GM12874 (cell line): ENCODE results near the gene ARSB.

Source experiments
- TF ChIP-seq, protein P1 (sequence below): IDR thresholded peaks from 2 replicates; pipeline ENCODE4 v1.5.1; 2011; ENCODE audit warnings: low read depth, mild to moderate bottlenecking, control low read depth, low read length, moderate library complexity; ENCODE audit not compliant: insufficient read depth

The ARSB gene

DNA sequence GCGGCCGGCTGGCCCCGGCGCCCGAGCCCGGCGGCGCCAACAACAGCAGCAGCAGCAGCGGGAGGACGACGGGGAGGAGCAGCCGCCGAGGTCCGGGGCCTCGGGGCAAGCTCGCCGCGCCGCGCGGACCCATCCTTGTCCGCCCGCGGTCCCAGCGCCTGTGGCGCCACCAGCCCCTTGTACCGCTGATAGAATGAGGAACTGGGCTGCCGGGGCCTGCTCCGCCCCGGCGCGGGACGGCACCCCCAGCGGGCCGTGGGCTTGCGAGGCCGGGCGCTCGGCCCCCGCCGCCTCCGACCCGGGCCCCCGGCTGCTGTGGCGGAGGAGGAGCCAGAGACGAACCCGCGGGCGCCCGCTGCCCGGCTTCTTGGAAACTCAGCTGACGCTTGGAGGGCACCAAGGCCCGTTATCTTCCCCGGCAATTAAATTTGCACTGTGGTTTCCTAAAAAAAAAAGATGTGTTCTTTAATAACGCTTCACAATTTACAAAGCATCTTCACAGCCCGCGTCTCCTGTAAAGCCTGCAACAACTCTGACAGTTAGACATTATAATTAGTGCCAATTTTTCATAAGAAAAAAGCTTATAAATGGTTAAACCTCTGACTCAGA, at the start of gene ARSB:
TSS of gene ARSB (minus strand) at position 195 of the 609 bp plus-strand sequence. CDS start at position 133, 62 bp downstream.
- TF ChIP-seq, protein P1, sequence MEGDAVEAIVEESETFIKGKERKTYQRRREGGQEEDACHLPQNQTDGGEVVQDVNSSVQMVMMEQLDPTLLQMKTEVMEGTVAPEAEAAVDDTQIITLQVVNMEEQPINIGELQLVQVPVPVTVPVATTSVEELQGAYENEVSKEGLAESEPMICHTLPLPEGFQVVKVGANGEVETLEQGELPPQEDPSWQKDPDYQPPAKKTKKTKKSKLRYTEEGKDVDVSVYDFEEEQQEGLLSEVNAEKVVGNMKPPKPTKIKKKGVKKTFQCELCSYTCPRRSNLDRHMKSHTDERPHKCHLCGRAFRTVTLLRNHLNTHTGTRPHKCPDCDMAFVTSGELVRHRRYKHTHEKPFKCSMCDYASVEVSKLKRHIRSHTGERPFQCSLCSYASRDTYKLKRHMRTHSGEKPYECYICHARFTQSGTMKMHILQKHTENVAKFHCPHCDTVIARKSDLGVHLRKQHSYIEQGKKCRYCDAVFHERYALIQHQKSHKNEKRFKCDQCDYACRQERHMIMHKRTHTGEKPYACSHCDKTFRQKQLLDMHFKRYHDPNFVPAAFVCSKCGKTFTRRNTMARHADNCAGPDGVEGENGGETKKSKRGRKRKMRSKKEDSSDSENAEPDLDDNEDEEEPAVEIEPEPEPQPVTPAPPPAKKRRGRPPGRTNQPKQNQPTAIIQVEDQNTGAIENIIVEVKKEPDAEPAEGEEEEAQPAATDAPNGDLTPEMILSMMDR = no peak

- TF ChIP-seq, protein P1 = no peak
These were observed 47.7 kb upstream of the ARSB start for GRCh38 chr5:79032782-79033181.

GRCh38 chr5:79032031-79032695, 47.1 kb upstream of the ARSB start:
- TF ChIP-seq, protein P1 = no peak

GRCh38 chr5:79031485-79031867, 46.4 kb upstream of the ARSB start:
- TF ChIP-seq, protein P1 = no peak

DNA sequence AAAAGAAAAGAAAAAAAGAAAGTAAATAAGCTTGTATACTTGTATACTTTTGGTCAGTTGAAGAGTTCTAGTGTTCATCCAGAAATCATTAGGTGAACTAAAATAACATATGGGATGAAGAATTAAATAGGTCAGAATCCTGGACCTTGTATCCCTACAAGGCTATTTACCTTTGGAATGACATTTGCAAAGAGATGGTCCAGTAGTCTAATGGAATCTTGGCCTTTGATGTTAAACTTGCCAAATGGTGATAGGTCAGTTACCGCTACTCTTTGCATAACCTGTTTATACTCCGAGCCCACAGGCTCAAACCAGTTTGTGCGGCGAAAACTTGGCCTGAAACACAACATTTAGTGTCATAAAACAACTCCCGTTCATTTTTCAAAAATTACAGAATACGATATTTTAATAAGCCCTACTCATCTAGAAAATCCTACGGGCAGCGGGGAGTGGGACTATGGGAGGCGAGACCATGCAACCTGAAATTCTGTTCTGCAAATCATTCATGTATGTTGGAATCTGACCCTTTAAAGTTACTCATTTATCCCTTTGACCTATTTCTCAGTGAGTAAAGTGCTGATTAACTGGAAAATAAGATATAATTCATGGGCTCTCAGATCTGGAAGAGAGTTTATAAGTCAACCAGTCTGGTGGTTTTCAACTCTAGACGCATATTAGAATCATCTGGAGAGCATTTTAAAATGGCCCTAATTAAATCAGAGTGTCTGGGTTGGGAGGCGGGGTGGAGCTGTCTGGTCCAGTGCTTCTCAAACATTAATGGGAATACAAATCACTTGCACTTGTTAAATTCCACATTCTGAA, 45.8 kb upstream of the ARSB start:
- TF ChIP-seq, protein P1 = no peak

DNA sequence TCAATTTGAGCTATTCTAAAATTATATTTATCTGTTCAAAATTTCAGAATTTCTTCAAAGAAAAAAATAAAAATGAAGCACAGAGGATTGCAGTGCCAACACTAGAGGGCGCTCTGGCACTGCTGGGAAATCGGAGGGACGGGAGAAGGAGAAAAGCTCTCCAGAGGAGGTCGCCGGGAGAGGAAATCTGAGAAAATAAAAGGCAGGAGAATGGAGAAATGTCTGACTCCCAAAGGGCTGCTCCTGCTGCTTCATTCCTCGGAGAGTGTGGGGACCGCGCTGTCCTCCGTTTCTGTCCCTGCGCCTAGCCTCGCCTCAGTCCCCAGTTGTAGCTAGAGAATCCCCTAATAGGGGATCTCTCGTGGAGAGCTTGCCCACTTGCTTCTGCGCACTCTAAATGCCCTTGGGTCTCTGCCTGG, 40.0 kb upstream of the ARSB start:
- TF ChIP-seq, protein P1 = peak; percentile 84

- TF ChIP-seq, protein P1 = no peak
These were observed 38.8 kb upstream of the ARSB start for GRCh38 chr5:79023947-79024346.
